ENCODE results near the gene FGF4. TPM values are rescaled to one million over a fixed set of nuclear protein-coding genes. Genes with fewer than 3 reads are reported as not detected.

The FGF4 gene
- total RNA-seq, 1 donor from 2014 or later = 0.37 TPM

DNA sequence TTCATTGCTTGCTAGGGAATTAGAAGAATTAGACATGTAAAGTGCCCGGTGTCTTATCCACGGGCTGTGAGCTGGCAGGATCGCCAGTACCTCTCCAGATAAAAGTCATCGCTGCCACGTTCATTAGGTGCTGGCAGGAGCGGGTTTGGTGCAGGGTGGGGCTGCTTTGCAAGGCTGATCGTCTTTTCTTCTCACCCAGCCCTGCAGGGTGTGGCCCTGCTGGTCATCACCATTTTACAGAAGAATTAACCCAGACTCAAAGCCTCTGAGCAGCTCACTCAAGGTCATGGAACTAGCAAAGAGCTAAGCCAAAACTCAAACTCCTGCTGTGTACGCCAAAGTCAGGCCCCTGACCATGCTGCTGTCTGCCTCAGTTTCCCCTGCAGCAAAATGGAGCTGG lies 6.1 kb upstream of the FGF4 start:
- H3K4me3 Mint-ChIP-seq (ENCODE audit: unreplicated experiment) = no peak overlapping the region
- H3K27ac Mint-ChIP-seq (ENCODE audit: unreplicated experiment) = no peak overlapping the region
- TF ChIP-seq, protein P1, sequence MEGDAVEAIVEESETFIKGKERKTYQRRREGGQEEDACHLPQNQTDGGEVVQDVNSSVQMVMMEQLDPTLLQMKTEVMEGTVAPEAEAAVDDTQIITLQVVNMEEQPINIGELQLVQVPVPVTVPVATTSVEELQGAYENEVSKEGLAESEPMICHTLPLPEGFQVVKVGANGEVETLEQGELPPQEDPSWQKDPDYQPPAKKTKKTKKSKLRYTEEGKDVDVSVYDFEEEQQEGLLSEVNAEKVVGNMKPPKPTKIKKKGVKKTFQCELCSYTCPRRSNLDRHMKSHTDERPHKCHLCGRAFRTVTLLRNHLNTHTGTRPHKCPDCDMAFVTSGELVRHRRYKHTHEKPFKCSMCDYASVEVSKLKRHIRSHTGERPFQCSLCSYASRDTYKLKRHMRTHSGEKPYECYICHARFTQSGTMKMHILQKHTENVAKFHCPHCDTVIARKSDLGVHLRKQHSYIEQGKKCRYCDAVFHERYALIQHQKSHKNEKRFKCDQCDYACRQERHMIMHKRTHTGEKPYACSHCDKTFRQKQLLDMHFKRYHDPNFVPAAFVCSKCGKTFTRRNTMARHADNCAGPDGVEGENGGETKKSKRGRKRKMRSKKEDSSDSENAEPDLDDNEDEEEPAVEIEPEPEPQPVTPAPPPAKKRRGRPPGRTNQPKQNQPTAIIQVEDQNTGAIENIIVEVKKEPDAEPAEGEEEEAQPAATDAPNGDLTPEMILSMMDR (IDR thresholded peaks at IDR 0.05; ENCODE audit: partially characterized antibody, unreplicated experiment) = no peak
- no peaks in the 10 kb centered on the region for H3K4me1 Mint-ChIP-seq (ENCODE audit: low read depth, unreplicated experiment)
- no peaks in the 10 kb centered on the region for H3K9me3 Mint-ChIP-seq (ENCODE audit: unreplicated experiment)
- H3K36me3 Mint-ChIP-seq (ENCODE audit: unreplicated experiment) = no peaks in the 10 kb centered on the region
- no peak for DNase-seq
- peaks cover 3% of the 10 kb centered on the region for H3K27me3 Mint-ChIP-seq (ENCODE audit: unreplicated experiment)

DNA sequence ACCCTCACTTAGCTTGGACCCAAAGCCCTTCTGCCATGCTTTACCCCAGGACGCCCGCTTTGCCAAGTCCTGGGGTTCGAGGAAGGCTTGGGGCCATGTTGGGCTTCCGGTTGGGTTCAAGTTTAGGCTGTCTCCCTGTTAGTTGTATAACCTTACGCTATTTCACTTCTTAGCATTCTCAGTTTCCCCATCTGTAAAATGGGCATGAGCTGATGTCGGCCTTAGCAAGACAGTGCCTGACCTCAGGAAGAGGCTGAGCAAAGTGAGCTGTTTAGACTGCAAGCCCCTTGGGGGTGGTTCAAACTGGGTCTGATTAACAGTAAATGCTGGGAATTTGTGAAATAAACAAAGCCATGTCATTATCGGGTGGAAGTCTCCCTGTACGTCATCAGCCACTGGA lies 3.2 kb upstream of the FGF4 start:
- Mint-ChIP-seq H3K27ac (ENCODE audit: unreplicated experiment) (no peak overlapping the region), H3K4me3 (ENCODE audit: unreplicated experiment) (no peak overlapping the region), H3K4me1 (ENCODE audit: low read depth, unreplicated experiment) (no peaks in the 10 kb centered on the region), H3K9me3 (ENCODE audit: unreplicated experiment) (no peaks in the 10 kb centered on the region), H3K36me3 (ENCODE audit: unreplicated experiment) (no peaks in the 10 kb centered on the region), H3K27me3 (ENCODE audit: unreplicated experiment) (peaks cover 9% of the 10 kb centered on the region)
- no peak for DNase-seq
- TF ChIP-seq, protein P1 (IDR thresholded peaks at IDR 0.05; ENCODE audit: partially characterized antibody, unreplicated experiment) = no peak

GRCh38 chr11:69774354-69775162 lies 583 bp downstream of the FGF4 start:
- Mint-ChIP-seq H3K4me1 (ENCODE audit: low read depth, unreplicated experiment) (peaks cover 7% of the 10 kb centered on the region), H3K36me3 (ENCODE audit: unreplicated experiment) (no peaks in the 10 kb centered on the region), H3K27me3 (ENCODE audit: unreplicated experiment) (peaks cover 15% of the 10 kb centered on the region), H3K27ac (ENCODE audit: unreplicated experiment) (no peak overlapping the region), H3K4me3 (ENCODE audit: unreplicated experiment) (no peak overlapping the region), H3K9me3 (ENCODE audit: unreplicated experiment) (peaks cover 3% of the 10 kb centered on the region)
- TF ChIP-seq, protein P1 (IDR thresholded peaks at IDR 0.05; ENCODE audit: partially characterized antibody, unreplicated experiment) = no peak
- no peak for DNase-seq

DNA sequence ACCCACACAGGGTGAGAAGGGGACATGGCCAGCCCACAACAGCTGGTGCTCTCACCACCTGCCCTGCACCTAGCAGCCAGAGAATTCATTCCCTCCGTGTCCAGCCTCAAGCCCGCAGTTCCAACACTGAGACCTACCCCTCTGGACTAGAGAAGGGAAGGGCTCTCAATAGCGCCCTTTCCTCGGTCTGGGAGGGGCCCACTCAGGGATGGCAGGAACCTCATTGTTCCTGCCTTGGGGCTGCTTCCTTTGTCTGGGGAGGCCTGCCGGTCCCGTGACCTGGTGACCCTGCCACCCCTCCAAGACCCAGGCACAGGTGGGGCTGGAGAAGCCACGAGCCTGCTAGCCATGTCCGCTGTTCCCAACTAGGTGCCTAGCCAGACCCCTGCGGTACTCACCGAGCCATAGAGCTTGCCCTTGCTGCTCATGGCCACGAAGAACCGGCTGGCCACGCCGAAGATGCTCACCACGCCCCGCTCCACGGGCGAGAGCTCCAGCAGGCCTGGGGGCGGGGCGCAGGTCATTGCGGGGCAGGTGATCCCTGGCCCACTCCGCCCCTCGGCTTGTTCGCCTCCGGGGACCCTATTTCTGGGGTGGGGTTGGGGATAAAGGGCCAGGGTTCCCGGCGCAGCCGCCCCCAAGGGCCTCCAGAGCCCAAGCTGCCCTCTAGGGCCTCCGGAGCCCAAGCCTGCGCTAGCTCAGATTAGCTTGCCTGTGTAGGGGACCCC lies 1.4 kb downstream of the FGF4 start:
- TF ChIP-seq, protein P1 (IDR thresholded peaks at IDR 0.05; ENCODE audit: partially characterized antibody, unreplicated experiment) = no peak
- DNase-seq = no peak
- Mint-ChIP-seq H3K9me3 (ENCODE audit: unreplicated experiment) (peaks cover 3% of the 10 kb centered on the region), H3K4me3 (ENCODE audit: unreplicated experiment) (no peak overlapping the region), H3K27me3 (ENCODE audit: unreplicated experiment) (peaks cover 16% of the 10 kb centered on the region), H3K27ac (ENCODE audit: unreplicated experiment) (no peak overlapping the region), H3K36me3 (ENCODE audit: unreplicated experiment) (no peaks in the 10 kb centered on the region), H3K4me1 (ENCODE audit: low read depth, unreplicated experiment) (peaks cover 7% of the 10 kb centered on the region)

GRCh38 chr11:69771466-69771865 lies 3.7 kb downstream of the FGF4 start:
- no peaks in the 10 kb centered on the region for H3K36me3 Mint-ChIP-seq (ENCODE audit: unreplicated experiment)
- TF ChIP-seq, protein P1 (IDR thresholded peaks at IDR 0.05; ENCODE audit: partially characterized antibody, unreplicated experiment) = no peak

More at GRCh38 chr11:69771466-69771865, 3.7 kb downstream of the FGF4 start:
- Mint-ChIP-seq H3K27me3 (ENCODE audit: unreplicated experiment) (peaks cover 14% of the 10 kb centered on the region), H3K27ac (ENCODE audit: unreplicated experiment) (no peak overlapping the region), H3K4me1 (ENCODE audit: low read depth, unreplicated experiment) (peaks cover 7% of the 10 kb centered on the region), H3K9me3 (ENCODE audit: unreplicated experiment) (peaks cover 3% of the 10 kb centered on the region), H3K4me3 (ENCODE audit: unreplicated experiment) (no peak overlapping the region)
- DNase-seq = no peak

All from glutamatergic neuron (in vitro differentiated cells).